HFF-Myc (cell line): ENCODE results near the gene SATB1.
A peak's percentile ranks its signal among the peaks of the same experiment; 100 is the strongest.
"Not testable (repeated sequence)": the region's sequence is repeated elsewhere in the genome, so short reads cannot be mapped to it uniquely, and the experiment has no call there.

Experiments used
- DNase-seq: peaks from one replicate; pipeline ENCODE4 v3.0.0-alpha.2; 2011; ENCODE audit warnings: low read depth; ENCODE audit errors: extremely low read depth
- H3K4me3 ChIP-seq: replicated peaks from 2 replicates; pipeline ENCODE4 v1.5.1; 2011; ENCODE audit warnings: low read depth, mild to moderate bottlenecking, control low read depth, low read length
- CTCF ChIP-seq: IDR thresholded peaks from 2 replicates; pipeline ENCODE4 v1.5.1; 2012; ENCODE audit warnings: mild to moderate bottlenecking, low read depth, low read length, control low read depth; ENCODE audit errors: missing control alignments

SATB1 gene

GRCh38 chr3:18424729-18425640 is at the start of gene SATB1:
TSS of gene SATB1 (minus strand) at chr3:18425339. CDS start at chr3:18420967, 4,372 bp downstream.
- TF ChIP-seq CTCF, result no peak
- DNase-seq, result peak; percentile 2
- H3K4me3 ChIP-seq, result peak within 1 kb of the TSS; percentile 58

- no peak for DNase-seq
- no peak overlapping the region for H3K4me3 ChIP-seq
Observed at GRCh38 chr3:18474202-18474601, 49.1 kb upstream of the SATB1 start.

GRCh38 chr3:18469775-18470174 is 44.6 kb upstream of the SATB1 start:
- TF ChIP-seq CTCF, result no peak
- no peak for DNase-seq
- no peak overlapping the region for H3K4me3 ChIP-seq

More at GRCh38 chr3:18474202-18474601, 49.1 kb upstream of the SATB1 start:
- no peak for TF ChIP-seq CTCF

- DNase-seq, result no peak
- H3K4me3 ChIP-seq, result no peak overlapping the region
- TF ChIP-seq CTCF, result no peak
Observed at GRCh38 chr3:18466136-18466535, 41.0 kb upstream of the SATB1 start.

- H3K4me3 ChIP-seq, result no peak overlapping the region
- TF ChIP-seq CTCF, result no peak
- DNase-seq, result no peak
Observed at GRCh38 chr3:18454766-18455165, 29.6 kb upstream of the SATB1 start.

- DNase-seq, H3K4me3 ChIP-seq: not testable (repeated sequence)
Observed at GRCh38 chr3:18449618-18450017, 24.5 kb upstream of the SATB1 start.

GRCh38 chr3:18447720-18448119 is 22.6 kb upstream of the SATB1 start:
- no peak for TF ChIP-seq CTCF
- no peak for DNase-seq
- H3K4me3 ChIP-seq, result no peak overlapping the region
